HG03196 (cell line): ENCODE data around the gene SBF1.

Experiments
- ATAC-seq: cut with Tn5 transposase; IDR thresholded peaks from one replicate; pipeline ENCODE4 v1.9.1; 2021; ENCODE audit not compliant: unreplicated experiment

The SBF1 gene

GRCh38 chr22:50467773-50468440, 6.9 kb downstream of the SBF1 start:
- ATAC-seq, result no peak

GRCh38 chr22:50467341-50467740, 7.5 kb downstream of the SBF1 start:
- no peak for ATAC-seq

GRCh38 chr22:50465066-50465930, 9.5 kb downstream of the SBF1 start:
- ATAC-seq, result no peak

GRCh38 chr22:50464451-50464850, 10.4 kb downstream of the SBF1 start:
- ATAC-seq, result no peak

- no peak for ATAC-seq
Measured at GRCh38 chr22:50463188-50463900, 11.5 kb downstream of the SBF1 start.

GRCh38 chr22:50461979-50462540, 12.8 kb downstream of the SBF1 start:
- no peak for ATAC-seq

GRCh38 chr22:50461536-50461935, 13.3 kb downstream of the SBF1 start:
- no peak for ATAC-seq

- no peak for ATAC-seq
Measured at GRCh38 chr22:50460938-50461337, 13.9 kb downstream of the SBF1 start.

- ATAC-seq, result no peak
Measured at GRCh38 chr22:50459496-50460140, 15.2 kb downstream of the SBF1 start.

- ATAC-seq, result no peak
Measured at GRCh38 chr22:50459016-50459415, 15.8 kb downstream of the SBF1 start.

GRCh38 chr22:50456466-50457234, 18.2 kb downstream of the SBF1 start:
- no peak for ATAC-seq

GRCh38 chr22:50456026-50456425, 18.8 kb downstream of the SBF1 start:
- ATAC-seq, result no peak

GRCh38 chr22:50455201-50455600, 19.6 kb downstream of the SBF1 start:
- no peak for ATAC-seq

GRCh38 chr22:50454556-50455075, 20.2 kb downstream of the SBF1 start:
- ATAC-seq, result no peak

- no peak for ATAC-seq
Measured at GRCh38 chr22:50452649-50453048, 22.2 kb downstream of the SBF1 start.

GRCh38 chr22:50447576-50448551, 27.0 kb downstream of the SBF1 start:
- ATAC-seq, result no peak

- no peak for ATAC-seq
Measured at GRCh38 chr22:50446708-50447575, 27.9 kb downstream of the SBF1 start.
